ENCODE data around the gene KLRG1. TPM values are rescaled to one million over a fixed set of nuclear protein-coding genes. Genes with fewer than 3 reads are reported as not detected.
A peak's percentile ranks its signal among the peaks of the same experiment; 100 is the strongest.

KLRG1 gene
- polyA plus RNA-seq: 2.4 TPM
- long read RNA-seq, donor 1: 0 reads
- long read RNA-seq, donor 2, partial matches to known transcripts: 0 of 1 reads
- long read RNA-seq, donor 2, other reads (novel, unspliced or antisense): 0 of 1 reads
- long read RNA-seq, donor 3: 0 reads
- long read RNA-seq, donor 4: 0 reads
- long read RNA-seq, donor 5, partial matches to known transcripts: 0 of 3 reads
- long read RNA-seq, donor 5, other reads (novel, unspliced or antisense): 0 of 3 reads
- long read RNA-seq, donor 6: 0 reads
- long read RNA-seq, donor 7, partial matches to known transcripts: 0 of 3 reads
- long read RNA-seq, donor 7, other reads (novel, unspliced or antisense): 0 of 3 reads
- long read RNA-seq, donor 8, partial matches to known transcripts: 0 of 1 reads
- long read RNA-seq, donor 8, other reads (novel, unspliced or antisense): 0 of 1 reads
- long read RNA-seq, donor 9, partial matches to known transcripts: 0 of 1 reads
- long read RNA-seq, donor 9, other reads (novel, unspliced or antisense): 0 of 1 reads
- long read RNA-seq, donor 10: 0 reads
- long read RNA-seq, donor 11, partial matches to known transcripts: 0 of 1 reads
- long read RNA-seq, donor 11, other reads (novel, unspliced or antisense): 0 of 1 reads

GRCh38 chr12:8989413-8989812, at the start of gene KLRG1:
TSS of gene KLRG1 (plus strand) at chr12:8989546. CDS start at chr12:8989636, 90 bp downstream.
- H3K36me3 ChIP-seq (ENCODE audit: control insufficient read depth, insufficient read depth, low read length): no peaks in the 10 kb centered on the region
- H3K27ac ChIP-seq (ENCODE audit: low read length): no peak within 1 kb of the TSS
- H3K9me3 ChIP-seq (ENCODE audit: control insufficient read depth, low read depth, low read length): no peaks in the 10 kb centered on the region
- no peaks in the 10 kb centered on the region for H3K27me3 ChIP-seq (ENCODE audit: control insufficient read depth, insufficient read depth, low read length)
- no peak for DNase-seq
- no peaks in the 10 kb centered on the region for H3K4me1 ChIP-seq (ENCODE audit: control insufficient read depth, insufficient read depth, low read length)
- no CpG with 5 or more reads among the region's 2 CpGs for WGBS (ENCODE audit: insufficient coverage, low lambda C conversion rate)
- H3K4me3 ChIP-seq (ENCODE audit: low read length): no peak within 1 kb of the TSS

DNA sequence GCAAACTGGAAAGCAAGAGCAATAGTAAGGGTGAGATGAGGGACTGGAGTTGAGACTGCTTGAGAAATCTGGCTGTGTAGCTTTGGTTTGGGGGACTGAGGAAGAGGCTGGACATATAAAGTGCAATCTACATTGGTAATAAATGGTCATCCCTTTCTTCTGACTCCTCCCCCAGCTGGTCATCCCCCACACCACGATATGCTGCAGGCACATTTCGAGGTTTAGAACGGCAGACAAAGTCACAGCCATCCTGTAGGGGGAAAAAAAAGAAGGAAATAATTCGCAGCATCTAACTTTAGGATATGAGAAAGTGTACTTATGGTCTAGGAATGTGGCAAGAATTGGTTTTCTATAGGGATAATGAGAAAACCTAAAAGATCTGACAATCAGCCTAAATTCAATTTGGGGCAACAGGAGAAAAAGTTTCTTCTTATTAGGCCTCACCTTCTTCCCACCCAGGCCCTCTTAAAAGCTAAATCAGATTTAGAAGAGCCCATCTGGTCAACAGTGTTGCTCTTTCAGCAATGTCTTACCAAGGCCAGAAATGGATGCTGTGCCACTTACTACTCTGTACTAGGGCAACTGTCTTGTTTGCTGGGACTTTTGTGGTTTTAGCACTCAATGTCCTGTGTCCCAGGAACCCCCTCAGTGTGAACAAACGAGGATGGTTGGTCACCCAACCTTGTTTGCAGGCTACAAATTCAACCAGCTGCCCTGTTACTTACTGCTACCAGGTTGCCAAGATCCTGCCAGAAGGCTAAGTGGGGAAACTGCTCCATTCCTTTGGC, 47.5 kb upstream of the KLRG1 start:
- H3K36me3 ChIP-seq (ENCODE audit: control insufficient read depth, insufficient read depth, low read length): peaks cover 57% of the 10 kb centered on the region
- 100% methylated on average over 1 of the region's 5 CpGs for WGBS (ENCODE audit: insufficient coverage, low lambda C conversion rate)
- no peak for DNase-seq
- H3K4me3 ChIP-seq (ENCODE audit: low read length): no peak overlapping the region
- H3K27me3 ChIP-seq (ENCODE audit: control insufficient read depth, insufficient read depth, low read length): no peaks in the 10 kb centered on the region
- no peak overlapping the region for H3K27ac ChIP-seq (ENCODE audit: low read length)
- H3K4me1 ChIP-seq (ENCODE audit: control insufficient read depth, insufficient read depth, low read length): no peaks in the 10 kb centered on the region
- no peaks in the 10 kb centered on the region for H3K9me3 ChIP-seq (ENCODE audit: control insufficient read depth, low read depth, low read length)

DNA sequence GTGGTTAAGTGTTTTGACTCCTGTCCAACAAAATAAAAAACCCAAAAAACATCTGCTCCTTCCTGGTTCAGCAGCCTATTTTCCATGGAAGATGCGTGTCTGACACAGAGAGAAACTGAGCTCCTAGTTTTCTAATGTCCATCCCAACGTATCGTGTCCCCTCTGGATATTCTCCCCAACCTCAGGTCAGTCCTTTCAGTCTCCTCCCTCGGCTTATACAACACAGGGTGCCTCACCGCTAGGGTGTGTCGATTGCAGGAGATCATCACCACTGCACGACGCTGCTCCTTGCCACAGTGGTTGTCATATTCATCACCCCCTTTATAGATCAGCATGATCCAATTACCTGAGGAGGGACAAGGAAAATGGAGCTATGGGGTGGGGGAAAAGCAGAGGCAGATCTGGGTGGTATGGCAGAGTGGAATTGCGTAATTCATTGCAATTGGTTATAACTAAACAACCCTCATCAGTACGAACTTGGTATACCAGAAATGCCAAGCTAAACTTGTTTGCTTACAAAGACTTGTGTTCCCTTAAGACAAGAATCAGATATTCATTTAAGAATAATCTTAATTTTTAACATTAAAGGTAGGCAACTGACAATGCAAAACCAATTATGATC, 45.7 kb upstream of the KLRG1 start:
- WGBS (ENCODE audit: insufficient coverage, low lambda C conversion rate): no CpG with 5 or more reads among the region's 10 CpGs

GRCh38 chr12:8946733-8947132, 42.6 kb upstream of the KLRG1 start:
- 100% methylated on average over 1 of the region's 1 CpG for WGBS (ENCODE audit: insufficient coverage, low lambda C conversion rate)
- Histone ChIP-seq H3K9me3 (ENCODE audit: control insufficient read depth, low read depth, low read length) (no peaks in the 10 kb centered on the region), H3K4me3 (ENCODE audit: low read length) (no peak overlapping the region), H3K27me3 (ENCODE audit: control insufficient read depth, insufficient read depth, low read length) (no peaks in the 10 kb centered on the region), H3K27ac (ENCODE audit: low read length) (no peak overlapping the region), H3K4me1 (ENCODE audit: control insufficient read depth, insufficient read depth, low read length) (peaks cover 4% of the 10 kb centered on the region), H3K36me3 (ENCODE audit: control insufficient read depth, insufficient read depth, low read length) (peaks cover 44% of the 10 kb centered on the region)
- DNase-seq: no peak

More for the DNA sequence above, 45.7 kb upstream of the KLRG1 start:
- Histone ChIP-seq H3K27ac (ENCODE audit: low read length) (no peak overlapping the region), H3K9me3 (ENCODE audit: control insufficient read depth, low read depth, low read length) (no peaks in the 10 kb centered on the region), H3K36me3 (ENCODE audit: control insufficient read depth, insufficient read depth, low read length) (peaks cover 52% of the 10 kb centered on the region), H3K4me1 (ENCODE audit: control insufficient read depth, insufficient read depth, low read length) (peaks cover 4% of the 10 kb centered on the region), H3K4me3 (ENCODE audit: low read length) (no peak overlapping the region), H3K27me3 (ENCODE audit: control insufficient read depth, insufficient read depth, low read length) (no peaks in the 10 kb centered on the region)
- DNase-seq: no peak

DNA sequence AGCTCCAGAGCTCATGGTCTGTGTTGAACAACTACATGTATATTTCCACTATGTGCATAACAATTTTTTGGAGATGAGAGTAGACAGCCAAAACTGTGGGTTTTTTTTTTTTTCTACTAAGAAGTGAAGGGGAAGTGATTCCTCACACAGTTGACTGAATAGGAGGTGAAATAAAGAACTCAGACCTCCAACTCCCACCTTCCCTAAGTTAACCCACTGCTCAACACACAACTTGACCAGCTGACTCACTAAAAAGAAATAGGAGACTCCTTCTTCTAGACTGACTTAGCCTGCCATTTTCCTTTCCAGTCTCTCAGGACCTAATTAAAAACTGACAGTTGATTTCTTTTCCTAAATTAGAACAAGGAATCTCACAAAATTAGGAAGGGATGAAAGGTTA, 41.6 kb upstream of the KLRG1 start:
- Histone ChIP-seq H3K4me1 (ENCODE audit: control insufficient read depth, insufficient read depth, low read length) (peaks cover 4% of the 10 kb centered on the region), H3K27ac (ENCODE audit: low read length) (no peak overlapping the region), H3K36me3 (ENCODE audit: control insufficient read depth, insufficient read depth, low read length) (peaks cover 34% of the 10 kb centered on the region), H3K27me3 (ENCODE audit: control insufficient read depth, insufficient read depth, low read length) (no peaks in the 10 kb centered on the region), H3K9me3 (ENCODE audit: control insufficient read depth, low read depth, low read length) (no peaks in the 10 kb centered on the region), H3K4me3 (ENCODE audit: low read length) (peak overlapping the region; percentile 85)
- no peak for DNase-seq

DNA sequence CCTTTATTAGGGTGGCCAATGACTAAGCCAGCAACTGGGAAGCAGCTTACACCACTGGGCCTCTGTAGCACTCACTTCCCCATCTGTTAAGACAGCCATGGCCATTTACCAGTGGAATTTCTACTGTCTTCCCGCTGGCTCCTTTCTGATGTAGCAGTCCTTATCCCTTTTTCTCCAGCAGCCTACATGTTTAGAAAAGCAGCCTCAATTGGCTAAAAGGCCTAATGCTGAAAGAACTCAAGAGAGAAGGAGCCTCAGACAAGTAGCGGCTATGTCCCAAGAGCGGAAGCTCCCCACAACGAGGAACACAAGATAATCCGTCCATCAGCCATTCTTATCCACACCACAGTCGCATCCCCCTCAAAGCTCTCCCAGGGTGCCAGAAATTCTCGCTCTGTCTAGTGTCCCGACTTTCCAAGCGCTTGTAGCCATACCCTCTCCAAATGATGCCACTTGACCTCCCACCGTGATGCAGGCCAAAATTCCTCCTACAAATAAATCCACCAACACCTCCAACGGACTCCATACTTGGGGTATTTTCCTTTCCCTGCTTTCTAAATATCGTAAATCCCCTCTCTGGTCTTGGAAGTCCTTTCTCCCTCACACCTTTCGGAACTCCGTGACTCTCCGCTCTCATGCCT, 40.5 kb upstream of the KLRG1 start:
- Histone ChIP-seq H3K27me3 (ENCODE audit: control insufficient read depth, insufficient read depth, low read length) (no peaks in the 10 kb centered on the region), H3K4me1 (ENCODE audit: control insufficient read depth, insufficient read depth, low read length) (peaks cover 4% of the 10 kb centered on the region), H3K4me3 (ENCODE audit: low read length) (peak overlapping the region; percentile 85), H3K27ac (ENCODE audit: low read length) (peak overlapping the region; percentile 94), H3K36me3 (ENCODE audit: control insufficient read depth, insufficient read depth, low read length) (peaks cover 23% of the 10 kb centered on the region), H3K9me3 (ENCODE audit: control insufficient read depth, low read depth, low read length) (no peaks in the 10 kb centered on the region)
- 5% methylated on average over 4 of the region's 15 CpGs for WGBS (ENCODE audit: insufficient coverage, low lambda C conversion rate)
- DNase-seq: peak; percentile 11 to 61

DNA sequence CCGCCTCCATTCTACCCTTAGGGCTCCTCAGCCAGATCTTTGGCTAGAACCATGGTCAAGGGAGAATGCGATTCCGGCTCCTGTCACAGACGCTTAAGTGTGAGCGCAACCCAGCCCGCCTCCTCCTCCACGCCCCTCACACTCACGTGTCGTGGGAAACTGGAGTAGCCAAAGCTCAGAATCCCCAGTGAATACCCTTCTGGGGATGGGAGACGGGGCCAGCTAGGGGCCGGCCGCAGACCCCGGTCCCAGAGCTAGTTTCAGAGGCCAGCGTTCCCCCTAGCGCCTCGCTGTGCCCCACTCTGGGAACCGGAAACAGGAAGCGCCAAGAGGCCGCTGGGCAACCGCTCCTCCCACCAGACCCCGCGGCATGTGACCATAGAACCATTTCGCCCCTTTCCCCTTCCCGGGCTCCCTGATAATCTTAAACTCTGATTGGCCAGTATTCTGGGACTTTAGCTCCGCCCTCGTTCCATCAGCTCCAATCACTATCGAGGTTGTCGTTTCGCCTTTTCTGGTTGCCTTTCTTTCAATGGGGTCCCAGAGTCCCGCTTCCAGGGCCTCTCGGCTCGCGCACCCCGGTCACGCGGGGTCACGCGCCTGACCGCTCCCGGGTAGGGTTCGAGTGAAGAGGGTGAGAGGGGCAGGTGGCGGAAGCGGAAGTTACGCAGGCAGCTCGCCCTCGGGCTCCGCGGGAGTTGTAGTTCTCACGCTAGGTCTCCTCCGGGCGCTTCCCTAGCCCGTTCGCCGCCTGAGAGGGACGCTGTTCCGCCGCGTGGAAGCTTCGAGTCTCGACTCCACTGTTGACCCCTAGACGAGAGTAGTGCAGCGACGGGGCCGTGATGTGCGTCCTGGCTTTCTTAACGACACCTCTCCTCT, 39.8 kb upstream of the KLRG1 start, which contains the start of gene M6PR:
Gene M6PR, minus strand, starts transcription at position 304 of the 879 bp plus-strand sequence. CDS start 3,241 bp downstream, outside the sequence.
- Histone ChIP-seq H3K4me1 (ENCODE audit: control insufficient read depth, insufficient read depth, low read length) (peaks cover 4% of the 10 kb centered on the region), H3K9me3 (ENCODE audit: control insufficient read depth, low read depth, low read length) (no peaks in the 10 kb centered on the region), H3K27ac (ENCODE audit: low read length) (peak within 1 kb of the TSS; percentile 94), H3K27me3 (ENCODE audit: control insufficient read depth, insufficient read depth, low read length) (no peaks in the 10 kb centered on the region), H3K4me3 (ENCODE audit: low read length) (peak within 1 kb of the TSS; percentile 85), H3K36me3 (ENCODE audit: control insufficient read depth, insufficient read depth, low read length) (peaks cover 16% of the 10 kb centered on the region)
- DNase-seq: peak; percentile 95 to 98
- 0% methylated on average over 1 of the region's 66 CpGs for WGBS (ENCODE audit: insufficient coverage, low lambda C conversion rate)

GRCh38 chr12:8950221-8950527, 39.2 kb upstream of the KLRG1 start:
- H3K4me3 ChIP-seq (ENCODE audit: low read length): peak overlapping the region; percentile 85
- peaks cover 4% of the 10 kb centered on the region for H3K4me1 ChIP-seq (ENCODE audit: control insufficient read depth, insufficient read depth, low read length)
- H3K27ac ChIP-seq (ENCODE audit: low read length): peak overlapping the region; percentile 94
- peaks cover under 1% of the 10 kb centered on the region for H3K9me3 ChIP-seq (ENCODE audit: control insufficient read depth, low read depth, low read length)
- WGBS (ENCODE audit: insufficient coverage, low lambda C conversion rate): 0% methylated on average over 3 of the region's 7 CpGs
- no peaks in the 10 kb centered on the region for H3K27me3 ChIP-seq (ENCODE audit: control insufficient read depth, insufficient read depth, low read length)
- no peak for DNase-seq
- H3K36me3 ChIP-seq (ENCODE audit: control insufficient read depth, insufficient read depth, low read length): peaks cover 11% of the 10 kb centered on the region

- Histone ChIP-seq H3K27ac (ENCODE audit: low read length) (peak overlapping the region; percentile 94), H3K4me3 (ENCODE audit: low read length) (peak overlapping the region; percentile 85), H3K4me1 (ENCODE audit: control insufficient read depth, insufficient read depth, low read length) (peaks cover 4% of the 10 kb centered on the region), H3K27me3 (ENCODE audit: control insufficient read depth, insufficient read depth, low read length) (no peaks in the 10 kb centered on the region), H3K36me3 (ENCODE audit: control insufficient read depth, insufficient read depth, low read length) (peaks cover 4% of the 10 kb centered on the region), H3K9me3 (ENCODE audit: control insufficient read depth, low read depth, low read length) (peaks cover 5% of the 10 kb centered on the region)
- no peak for DNase-seq
- WGBS (ENCODE audit: insufficient coverage, low lambda C conversion rate): 59% methylated on average over 3 of the region's 9 CpGs
These were observed 38.5 kb upstream of the KLRG1 start for GRCh38 chr12:8950702-8951478.

Measured in large intestine (tissue), 12 donors.